GM19035 (cell line): ENCODE measurements around the gene SLC24A3.
"Not testable (repeated sequence)": the region's sequence is repeated elsewhere in the genome, so short reads cannot be mapped to it uniquely, and the experiment has no call there.

Source experiments
- ATAC-seq: cut with Tn5 transposase; IDR thresholded peaks from one replicate; pipeline ENCODE4 v1.9.1; 2021; ENCODE audit not compliant: unreplicated experiment

The SLC24A3 gene

DNA sequence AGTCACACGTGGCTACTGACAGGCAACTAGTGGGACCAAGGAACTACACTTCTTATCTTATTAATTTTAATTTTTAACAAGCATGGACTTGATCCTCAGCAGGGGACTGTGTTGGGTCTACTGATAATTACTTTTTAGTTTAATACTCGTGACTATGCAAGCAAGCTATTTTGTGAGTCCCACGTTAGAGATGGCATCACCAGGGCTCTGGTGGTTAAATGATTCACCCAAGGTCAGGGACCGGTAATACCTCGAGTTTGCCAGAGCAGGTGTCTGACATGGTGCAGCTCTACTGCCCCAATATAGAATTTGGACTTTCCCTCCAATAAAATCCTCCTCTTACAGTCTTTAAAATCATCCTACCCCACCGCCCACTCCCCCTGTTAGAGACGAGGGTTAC lies 447.0 kb downstream of the SLC24A3 start:
- no peak for ATAC-seq

DNA sequence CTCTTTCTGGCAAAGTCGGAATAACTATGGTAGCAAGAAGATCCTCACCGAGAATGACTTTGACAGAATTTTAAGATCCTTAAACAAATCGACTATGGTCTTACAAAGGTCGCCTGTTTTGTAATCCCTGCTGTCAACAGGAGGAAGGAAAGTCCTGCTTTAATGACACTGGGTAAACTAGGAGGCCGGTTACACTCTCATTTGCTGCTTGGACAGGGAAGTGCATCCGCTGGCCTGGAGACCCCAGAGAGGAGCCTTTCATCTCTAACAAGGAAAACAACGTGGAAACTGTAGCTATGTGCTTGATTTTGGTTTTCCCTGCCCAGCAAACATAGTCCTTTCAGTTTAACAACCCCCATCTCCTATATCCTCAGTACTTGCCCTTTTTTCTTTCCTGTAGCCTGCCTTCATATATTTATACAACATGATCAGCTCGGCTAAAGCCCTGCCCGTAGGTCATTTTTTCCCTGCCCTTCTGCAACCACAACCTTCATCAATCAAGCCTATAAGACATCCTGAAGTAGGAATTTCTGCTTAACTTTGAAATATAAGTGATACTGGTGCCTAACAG lies 448.5 kb downstream of the SLC24A3 start:
- ATAC-seq = no peak

GRCh38 chr20:19661717-19662636 lies 449.5 kb downstream of the SLC24A3 start:
- ATAC-seq = no peak

- no peak for ATAC-seq
Observed at GRCh38 chr20:19662637-19662995, 450.2 kb downstream of the SLC24A3 start.

- ATAC-seq = no peak
Observed at GRCh38 chr20:19668418-19668817, 456.0 kb downstream of the SLC24A3 start.

DNA sequence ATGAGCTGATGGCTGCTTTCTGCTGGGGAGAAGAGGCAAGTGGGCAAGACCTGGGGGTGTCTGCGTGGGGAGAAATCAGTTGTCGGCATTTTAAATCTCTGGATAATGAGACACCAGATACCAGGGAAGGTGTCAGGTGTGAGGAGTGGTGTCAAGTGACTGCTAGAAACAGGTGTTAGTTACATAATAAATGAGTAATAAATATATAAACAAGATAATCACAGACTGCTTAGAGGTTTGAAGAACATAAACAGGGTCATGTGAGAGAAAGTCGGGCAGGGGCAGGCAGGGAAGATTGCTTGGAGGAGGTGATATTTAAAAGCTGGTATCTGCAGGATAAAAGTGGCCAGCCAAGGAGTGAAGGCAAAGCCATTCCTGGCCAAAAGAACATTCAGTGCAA lies 458.4 kb downstream of the SLC24A3 start:
- no peak for ATAC-seq

GRCh38 chr20:19671374-19671773 lies 458.9 kb downstream of the SLC24A3 start:
- no peak for ATAC-seq

DNA sequence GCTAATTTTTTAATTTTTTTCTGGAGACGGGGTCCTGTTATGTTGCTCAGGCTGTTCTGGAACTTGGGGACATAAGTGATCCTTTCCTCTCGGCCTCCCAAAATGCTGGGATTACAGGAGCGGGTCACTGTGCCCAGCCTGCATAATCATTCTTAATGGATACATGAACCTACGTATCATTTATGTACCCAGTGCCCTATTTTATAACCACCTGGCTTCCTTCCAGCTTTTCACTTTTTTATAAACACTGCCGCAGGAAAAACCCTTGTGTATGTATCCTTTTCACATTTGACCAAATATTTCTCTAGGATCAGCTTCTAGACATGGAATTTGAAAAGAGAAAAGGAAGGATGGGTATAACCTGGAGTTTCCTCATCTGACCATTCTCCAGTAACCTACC lies 460.1 kb downstream of the SLC24A3 start:
- no peak for ATAC-seq

DNA sequence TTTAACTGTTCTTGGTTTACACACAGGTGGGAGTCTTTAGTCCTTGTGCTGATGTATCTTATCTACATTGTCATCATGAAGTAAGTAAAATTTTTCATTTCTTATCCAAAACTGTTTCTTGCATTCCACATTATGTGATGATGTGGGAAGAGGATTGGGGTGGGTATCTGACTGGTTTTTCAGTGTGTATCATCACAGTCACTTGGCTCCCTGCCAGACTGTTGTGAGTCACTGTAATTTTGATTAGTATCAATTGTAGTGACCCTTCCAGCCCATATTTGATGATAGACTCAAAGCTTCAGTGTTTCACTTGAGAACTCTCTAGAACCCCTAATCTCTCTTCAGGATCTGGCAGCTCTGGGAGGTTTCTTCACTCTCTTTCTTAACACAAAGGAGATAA lies 461.1 kb downstream of the SLC24A3 start:
- ATAC-seq = no peak

- no peak for ATAC-seq
Observed at GRCh38 chr20:19676202-19676601, 463.8 kb downstream of the SLC24A3 start.

GRCh38 chr20:19677336-19677735 lies 464.9 kb downstream of the SLC24A3 start:
- ATAC-seq = no peak

GRCh38 chr20:19678591-19678990 lies 466.1 kb downstream of the SLC24A3 start:
- not testable (repeated sequence) for ATAC-seq

DNA sequence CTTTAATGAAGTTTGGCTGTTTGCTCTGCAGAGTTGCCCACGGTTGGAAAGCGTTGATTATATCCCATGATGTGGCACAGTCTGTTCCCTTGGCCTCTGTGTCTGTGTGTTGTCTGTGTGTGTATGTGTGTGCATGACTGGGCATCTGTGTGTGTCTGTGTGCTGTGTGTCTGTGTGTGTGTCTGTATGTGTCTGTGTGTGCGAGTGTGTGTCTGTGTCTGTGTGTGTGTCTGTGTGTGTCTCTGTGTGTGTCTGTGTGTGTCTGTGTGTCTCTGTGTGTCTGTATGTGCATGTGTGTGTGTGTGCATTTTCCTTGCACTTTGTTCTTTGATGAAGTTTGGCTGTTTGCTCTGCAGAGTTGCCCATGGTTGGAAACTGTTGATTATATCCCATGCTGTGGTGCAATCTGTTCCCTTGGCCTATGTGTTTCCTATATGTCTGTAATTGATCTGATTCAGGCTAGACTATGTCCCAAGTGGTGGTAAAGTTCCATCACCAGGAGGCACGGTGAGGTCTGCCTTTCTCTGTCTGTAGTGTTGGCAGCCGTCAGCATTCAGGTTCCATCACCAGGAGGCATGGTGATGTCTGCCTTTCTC lies 467.6 kb downstream of the SLC24A3 start:
- no peak for ATAC-seq

GRCh38 chr20:19682249-19682648 lies 469.8 kb downstream of the SLC24A3 start:
- ATAC-seq = no peak

DNA sequence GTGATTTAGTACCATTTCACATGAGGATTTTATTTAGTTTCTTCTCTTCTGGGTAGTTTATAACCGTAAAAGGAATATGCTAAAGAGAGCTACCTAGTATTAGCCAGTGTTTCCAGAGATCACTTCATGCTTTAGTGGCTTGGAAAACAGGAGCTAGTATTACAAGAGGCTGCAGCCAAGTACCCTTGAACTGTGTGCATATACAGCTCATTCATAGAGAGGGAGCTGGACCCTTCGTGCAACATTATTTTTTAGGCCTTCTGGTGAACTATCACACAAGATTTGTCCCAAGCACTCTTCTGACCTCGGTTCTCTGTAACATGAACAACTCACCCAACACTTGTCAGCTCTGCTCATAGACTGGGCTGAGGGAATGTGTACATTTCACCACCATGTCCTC lies 470.7 kb downstream of the SLC24A3 start:
- no peak for ATAC-seq

GRCh38 chr20:19683822-19684221 lies 471.4 kb downstream of the SLC24A3 start:
- ATAC-seq = no peak

GRCh38 chr20:19688031-19688806 lies 475.8 kb downstream of the SLC24A3 start:
- ATAC-seq = no peak

- ATAC-seq = no peak
Observed at GRCh38 chr20:19690462-19690861, 478.0 kb downstream of the SLC24A3 start.

DNA sequence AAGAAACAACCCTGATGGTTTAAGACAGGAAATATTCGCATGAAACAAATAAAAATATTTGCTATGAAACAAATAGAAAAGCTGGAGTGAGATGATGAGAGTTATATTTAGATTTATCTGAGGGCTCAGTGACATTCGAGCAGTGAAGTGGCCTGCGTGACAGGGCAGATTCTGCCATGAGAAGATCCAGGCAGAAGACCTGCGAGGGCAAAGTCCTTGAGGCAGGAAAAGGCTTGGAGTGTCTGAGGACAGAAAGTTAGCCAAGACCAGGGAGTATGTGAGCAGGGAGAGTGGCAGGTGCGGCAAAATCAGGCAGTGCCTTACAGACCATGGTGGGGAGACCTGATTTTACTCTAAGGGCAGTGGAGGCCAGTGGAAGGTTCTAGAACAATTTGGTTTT lies 478.7 kb downstream of the SLC24A3 start:
- ATAC-seq = no peak

- ATAC-seq = no peak
Observed at GRCh38 chr20:19692100-19692499, 479.7 kb downstream of the SLC24A3 start.

- no peak for ATAC-seq
Observed at GRCh38 chr20:19692685-19693119, 480.3 kb downstream of the SLC24A3 start.
